Measurements from ENCODE around the gene UBL5.
A peak's percentile ranks its signal among the peaks of the same experiment; 100 is the strongest.

UBL5 gene

GRCh38 chr19:9854282-9854846 lies 26.6 kb downstream of the UBL5 start:
- no peak for DNase-seq (ENCODE audit: low spot score)

- DNase-seq (ENCODE audit: low spot score), result no peak
Observed at GRCh38 chr19:9856609-9857008, 28.9 kb downstream of the UBL5 start.

GRCh38 chr19:9857076-9857721 lies 29.5 kb downstream of the UBL5 start:
- DNase-seq (ENCODE audit: low spot score), result no peak

DNA sequence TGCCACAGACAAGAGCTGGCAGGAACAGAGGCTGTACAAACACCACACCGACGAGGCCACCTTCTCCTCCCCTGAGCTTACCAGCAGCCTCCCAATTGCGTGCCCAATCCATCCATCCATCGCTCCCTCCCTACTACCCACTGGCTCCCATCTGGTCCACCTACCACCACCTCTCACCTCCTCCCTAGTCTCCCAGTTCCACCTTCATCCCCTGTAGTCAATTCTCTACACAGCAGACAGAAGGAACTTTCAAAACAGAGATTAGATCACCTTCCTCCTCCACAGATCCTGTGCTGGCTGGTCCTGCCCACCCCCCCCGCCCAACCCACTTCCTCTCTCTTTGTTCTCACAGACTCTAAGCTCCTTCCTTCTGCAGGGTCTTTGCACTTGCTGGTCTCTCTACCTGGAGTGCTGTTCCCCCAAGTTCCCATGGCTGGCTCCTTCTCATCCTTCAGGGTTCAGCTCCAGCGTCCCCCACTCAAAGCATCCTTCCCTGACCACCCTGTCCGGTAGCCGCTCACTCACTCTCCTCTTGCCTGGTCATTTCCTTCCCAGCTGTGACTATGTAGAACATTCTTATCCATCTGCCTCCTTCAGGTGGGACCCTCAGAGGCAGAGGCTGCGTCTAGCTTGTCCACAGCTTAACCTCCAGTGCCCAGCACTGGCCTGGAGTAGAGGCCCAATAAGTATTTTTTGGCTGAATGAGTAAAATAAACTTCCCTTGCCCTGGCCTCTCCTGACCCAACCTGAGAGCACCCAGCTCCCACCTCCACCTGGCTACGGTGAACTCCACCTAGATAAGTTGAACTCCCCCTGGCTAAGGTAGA lies 30.4 kb downstream of the UBL5 start:
- no peak for DNase-seq (ENCODE audit: low spot score)

DNA sequence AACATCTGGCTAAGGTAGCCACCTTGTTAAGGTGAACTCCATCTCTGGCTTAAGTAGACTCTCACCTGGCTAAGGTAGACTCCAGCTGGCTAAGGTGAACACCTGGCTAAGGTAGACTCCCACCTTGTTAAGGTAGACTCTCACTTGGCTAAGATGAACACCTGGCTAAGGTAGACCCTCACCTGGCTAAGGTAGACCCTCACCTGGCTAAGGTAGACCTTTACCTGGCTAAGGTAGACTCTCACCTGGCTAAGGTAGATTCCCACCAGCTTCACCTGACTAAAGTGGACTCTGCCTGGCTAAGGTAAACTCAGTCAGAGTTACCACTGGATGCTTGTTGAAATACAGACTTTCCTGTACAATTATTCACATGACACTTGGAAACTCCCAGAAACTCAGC lies 31.0 kb downstream of the UBL5 start:
- no peak for DNase-seq (ENCODE audit: low spot score)

- no peak for DNase-seq (ENCODE audit: low spot score)
Observed at GRCh38 chr19:9860407-9860806, 32.7 kb downstream of the UBL5 start.

DNA sequence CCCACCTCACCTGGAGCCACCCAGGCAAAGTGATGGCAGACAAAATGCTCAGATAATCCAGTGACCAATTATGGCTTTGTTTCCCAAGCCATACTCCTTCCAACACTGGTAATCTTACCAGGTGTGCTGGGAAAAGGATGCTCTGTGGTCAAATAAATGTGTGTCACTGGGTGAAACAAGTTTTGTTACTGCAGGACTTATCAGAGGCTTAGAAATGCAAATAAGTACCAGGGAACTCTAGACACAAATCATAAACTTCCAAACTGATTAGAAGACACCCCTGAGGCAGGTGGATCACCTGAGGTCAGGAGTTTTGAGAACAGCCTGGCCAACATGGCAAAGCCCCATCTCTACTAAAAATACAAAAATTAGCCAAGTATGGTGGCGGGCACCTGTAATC lies 33.8 kb downstream of the UBL5 start:
- no peak for DNase-seq (ENCODE audit: low spot score)

DNA sequence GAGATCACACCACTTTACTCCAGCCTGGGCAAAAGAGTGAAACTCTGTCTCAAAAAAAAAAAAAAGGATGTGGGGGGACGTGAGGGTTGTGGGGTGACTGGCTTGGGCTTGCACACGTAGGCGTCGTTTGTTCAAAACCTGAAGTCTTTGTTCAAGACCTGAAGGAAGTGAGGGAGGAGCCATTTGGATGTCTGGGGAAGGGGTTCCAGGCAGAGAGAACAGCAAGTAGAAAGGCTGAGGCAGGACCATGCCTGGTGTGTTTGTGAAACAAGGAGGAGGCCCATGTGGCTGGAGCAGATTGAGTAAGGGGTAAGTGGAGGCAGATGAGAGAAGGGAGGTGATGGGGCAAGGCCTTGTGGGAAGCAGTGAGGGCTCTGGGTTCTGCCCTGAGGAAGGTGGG lies 35.2 kb downstream of the UBL5 start:
- DNase-seq (ENCODE audit: low spot score), result no peak

GRCh38 chr19:9863759-9864158 lies 36.0 kb downstream of the UBL5 start:
- DNase-seq (ENCODE audit: low spot score), result no peak

DNA sequence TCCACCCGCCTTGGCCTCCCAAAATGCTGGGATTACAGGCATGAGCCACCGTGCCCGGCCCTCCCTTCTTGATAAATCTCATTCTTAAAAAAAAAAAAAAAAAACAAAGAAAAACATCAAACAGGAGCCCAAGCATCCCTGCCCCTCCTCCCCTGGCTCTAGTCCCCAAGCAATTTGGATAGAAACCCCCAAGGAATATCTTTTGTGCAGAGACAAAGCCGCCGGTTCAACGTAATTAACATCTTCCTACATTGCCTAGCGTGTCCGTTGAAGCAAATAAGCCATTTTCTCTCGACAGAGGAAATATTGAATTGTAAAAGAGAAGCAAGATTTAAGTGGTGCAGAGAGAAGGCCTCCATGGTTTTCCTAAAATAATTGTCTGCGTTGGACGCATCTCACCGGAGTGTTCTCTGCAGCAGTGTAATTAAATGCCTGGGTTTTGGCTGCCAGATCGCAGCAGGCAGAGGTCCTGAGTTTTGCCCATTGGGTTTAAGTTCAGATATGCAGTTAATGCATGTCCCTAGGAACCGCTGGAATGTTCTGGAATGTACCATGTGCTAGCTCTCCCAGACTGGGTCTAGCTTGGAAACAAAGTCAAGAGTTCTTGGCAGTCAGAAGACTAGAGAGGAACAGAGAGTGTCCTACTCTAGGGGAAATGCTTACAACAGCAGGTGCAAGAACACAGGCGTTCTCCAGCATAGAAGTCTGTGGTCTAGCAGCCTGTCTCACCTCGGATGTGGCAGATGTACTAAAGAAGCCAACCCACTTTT lies 38.2 kb downstream of the UBL5 start:
- DNase-seq (ENCODE audit: low spot score), result peak; percentile 42

GRCh38 chr19:9868983-9869617 lies 41.4 kb downstream of the UBL5 start:
- no peak for DNase-seq (ENCODE audit: low spot score)

- no peak for DNase-seq (ENCODE audit: low spot score)
Observed at GRCh38 chr19:9871626-9872338, 44.1 kb downstream of the UBL5 start.

DNA sequence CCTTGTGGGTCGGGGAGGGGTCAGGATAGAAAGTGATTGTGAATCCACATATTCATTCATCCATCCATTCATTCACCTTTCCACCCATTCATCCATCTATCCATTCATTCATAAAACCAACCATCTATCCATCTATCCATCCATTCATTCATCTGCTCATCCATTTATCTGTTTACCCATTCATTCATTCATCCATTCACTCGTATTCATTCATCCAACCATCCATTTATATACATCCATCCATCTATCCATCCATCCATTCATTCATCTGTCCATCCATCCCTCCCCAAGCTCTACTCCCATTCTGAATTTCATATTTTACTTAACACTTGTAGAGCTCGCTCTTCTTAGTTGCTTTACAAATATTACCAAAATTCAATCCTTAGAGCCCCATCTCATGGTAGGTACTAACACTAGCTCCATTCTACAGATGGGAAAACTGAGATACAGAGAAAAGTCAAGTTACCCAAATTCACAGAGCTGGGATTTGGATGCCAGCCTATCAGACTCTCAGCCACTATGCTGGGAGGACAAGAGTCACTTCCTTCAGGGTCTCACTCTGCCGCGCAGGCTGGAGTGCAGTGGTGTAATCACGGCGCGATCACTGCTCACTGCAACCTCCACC lies 45.0 kb downstream of the UBL5 start:
- DNase-seq (ENCODE audit: low spot score), result no peak

DNA sequence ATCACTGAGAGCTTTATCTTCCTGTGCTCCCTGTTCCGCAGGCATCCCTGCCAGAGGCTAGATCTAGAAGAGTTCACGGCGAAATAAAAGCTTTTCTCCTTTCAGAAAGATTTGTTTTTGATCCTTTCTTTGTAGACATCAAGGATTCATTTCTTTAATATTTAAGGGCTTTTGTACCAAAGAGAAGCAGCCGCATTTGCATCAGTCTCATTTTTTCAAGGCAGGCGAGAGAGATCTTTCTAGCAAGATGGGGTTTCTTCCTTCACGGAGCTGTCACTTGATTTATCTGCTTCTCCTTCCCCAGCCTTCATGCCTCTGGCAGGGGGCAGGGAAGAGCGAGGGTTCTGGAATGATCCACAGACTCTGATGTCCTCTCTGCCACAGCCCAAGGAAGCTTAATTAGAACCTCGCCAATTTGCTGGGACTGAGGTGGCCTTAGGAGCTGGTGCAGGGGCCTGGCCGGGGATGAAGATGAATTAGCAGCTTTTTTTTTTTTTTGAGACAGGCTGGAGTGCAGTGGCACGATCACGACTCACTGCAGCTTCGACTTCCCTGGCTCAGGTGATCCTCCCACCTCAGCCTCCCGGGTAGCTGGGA lies 47.4 kb downstream of the UBL5 start:
- no peak for DNase-seq (ENCODE audit: low spot score)

DNA sequence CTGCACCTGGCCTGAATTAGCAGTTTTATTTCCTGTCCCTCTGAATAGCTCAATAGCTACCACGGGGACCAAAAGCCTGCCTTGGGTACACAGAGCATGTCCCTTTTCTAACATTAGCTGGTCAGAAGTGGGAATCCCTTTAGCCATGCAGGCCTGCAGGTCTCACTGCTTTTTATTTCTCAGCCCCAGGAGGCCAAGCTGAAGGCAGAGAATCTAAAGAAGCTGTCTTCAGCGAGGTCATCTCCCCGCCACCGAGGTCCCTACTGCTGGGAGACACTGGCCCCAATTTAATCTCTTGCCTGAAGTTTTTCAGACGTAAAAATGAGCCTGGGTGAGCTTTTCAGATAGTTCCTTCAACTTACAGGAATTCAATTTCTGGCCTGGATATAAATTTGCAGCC lies 48.1 kb downstream of the UBL5 start:
- DNase-seq (ENCODE audit: low spot score), result no peak

- no peak for DNase-seq (ENCODE audit: low spot score)
Observed at GRCh38 chr19:9877780-9878510, 50.2 kb downstream of the UBL5 start.

DNA sequence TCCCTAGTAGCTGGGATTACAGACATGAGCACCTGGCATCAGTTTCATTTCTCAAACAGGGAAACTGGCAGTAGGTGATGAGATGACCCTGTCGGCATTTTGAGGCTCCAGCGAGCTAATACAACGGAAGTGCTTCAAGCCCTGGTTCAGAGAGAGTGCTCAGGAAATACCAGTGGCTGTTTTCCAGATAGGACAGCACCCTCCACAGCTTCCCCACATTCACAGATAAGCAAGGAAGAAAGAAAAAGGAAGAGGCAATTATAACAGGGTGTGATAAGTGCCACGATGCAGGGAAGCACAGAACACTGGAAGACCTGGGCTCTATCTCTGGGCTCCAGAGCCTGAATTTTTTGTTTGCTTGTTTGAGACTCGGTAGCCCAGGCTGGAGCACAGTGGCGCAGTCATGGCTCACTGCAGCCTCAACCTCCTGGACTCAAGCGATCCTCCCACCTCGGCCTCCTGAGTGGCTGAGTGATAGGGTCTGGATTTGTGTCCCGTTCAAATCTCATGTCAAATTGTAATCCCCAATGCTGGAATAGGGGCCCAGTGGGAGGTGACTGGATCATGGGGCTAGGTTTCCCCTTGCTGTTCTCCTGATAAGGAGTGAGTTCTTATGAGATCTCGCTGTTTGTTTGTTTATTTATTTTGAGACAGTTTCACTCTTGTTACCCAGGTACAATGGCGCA lies 50.9 kb downstream of the UBL5 start:
- DNase-seq (ENCODE audit: low spot score), result no peak
